Esophagus squamous epithelium (tissue), 5 donors: ENCODE results near the gene CCDC81. TPM values are rescaled to one million over a fixed set of nuclear protein-coding genes. Genes with fewer than 3 reads are reported as not detected.

Experiments used
- DNase-seq: peaks from one replicate; lab custom pipeline; 2025; lab: John Stamatoyannopoulos, UW
- H3K27ac ChIP-seq, 4 donors: fragments of 200-600 bp; sonication (generic); one replicate each; pipeline ENCODE4 v1.5.1; 2016 to 2019; ENCODE audit warnings: mild to moderate bottlenecking in 1 of 4
- H3K27me3 ChIP-seq, 4 donors: fragments of 200-600 bp; sonication (generic); 1 replicate in 3 of 4; 2 replicates in 1 of 4; pipeline versions ENCODE4 v1.5.1 to v1.6.0; 2017 to 2021; ENCODE audit warnings: antibody characterized with exemption in 1 of 4
- H3K36me3 ChIP-seq, 3 donors: fragments of 200-600 bp; sonication (generic); one replicate each; pipeline ENCODE4 v1.5.1; 2016 to 2019
- H3K4me1 ChIP-seq, 3 donors: fragments of 200-600 bp; sonication (generic); one replicate each; pipeline ENCODE4 v1.5.1; 2017 to 2019
- H3K4me3 ChIP-seq, 4 donors: fragments of 200-600 bp; sonication (generic); 1 replicate in 3 of 4; 2 replicates in 1 of 4; pipeline ENCODE4 v1.5.1; 2016 to 2019; ENCODE audit warnings: mild to moderate bottlenecking in 2 of 4, moderate library complexity in 1 of 4
- H3K9me3 ChIP-seq, 3 donors: fragments of 200-600 bp; sonication (generic); one replicate each; pipeline ENCODE4 v1.5.1; 2016 to 2019
- POLR2A ChIP-seq, 4 donors: fragments of 450-650 bp; IDR thresholded peaks; one replicate each; pipeline ENCODE4 v1.6.1; 2017; ENCODE audit warnings: antibody characterized with exemption in 4 of 4, mild to moderate bottlenecking in 4 of 4, moderate library complexity in 3 of 4
- WGBS, 2 donors: methylation state at CpG; one replicate each; pipeline ENCODE4 v1.1.5; 2018; 5-methylcytosine and 5-hydroxymethylcytosine counted together
- intact Hi-C: fragments of 100-400 bp; cut with DNase I; formaldehyde crosslinking; loops from one replicate; pipeline ENCODE4 v1.15.0; 2022
- total RNA-seq, 4 donors: library from RNA; depleted of rRNA; stranded (reverse); fragments of >200 nt; gene quantifications; one replicate each; pipeline ENCODE4 v1.1.0, GENCODE V29; 2016
- TF ChIP-seq, protein P1 (sequence below), 6 experiments: fragments of 450-650 bp in 4 of 6; fragments of 200-600 bp in 2 of 6; sonication (generic) in 2 of 6; IDR thresholded peaks; one replicate each; pipeline ENCODE4 v1.5.1; 2016 to 2019; ENCODE audit warnings: antibody characterized with exemption in 6 of 6, mild to moderate bottlenecking in 4 of 6, moderate library complexity in 4 of 6
- donor health status: DM: yes; HTN: yes; CAD: no.

The CCDC81 gene
- total RNA-seq, 4 donors from 2014 or later: 0.23 to 0.66 (median 0.57) TPM; not detected in 1

DNA sequence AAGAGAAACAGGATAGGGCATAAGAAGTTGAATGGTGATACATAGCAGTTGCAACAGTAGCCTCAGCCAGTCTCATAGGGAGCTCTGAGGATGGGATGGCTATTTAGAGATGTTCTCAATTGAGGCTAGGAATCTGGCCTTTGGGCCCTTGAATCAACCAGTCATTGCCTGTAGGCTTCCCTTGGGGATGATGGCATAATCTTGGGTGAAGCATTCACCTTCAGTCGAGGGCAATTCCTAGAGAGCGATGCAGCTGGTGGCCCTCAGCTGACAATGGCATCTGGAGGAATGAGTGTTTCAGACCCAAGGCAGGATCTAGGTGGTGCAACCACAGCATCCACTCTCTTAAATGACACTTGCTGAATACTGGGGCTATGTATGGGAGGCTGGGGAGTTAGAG lies 61.0 kb downstream of the CCDC81 start:
- no peaks in the 10 kb centered on the region for H3K4me1 ChIP-seq
- intact Hi-C loops: no loop called here
- H3K4me3 ChIP-seq: no peak overlapping the region
- no peaks in the 10 kb centered on the region for H3K9me3 ChIP-seq
- WGBS, 2 donors: 92 to 94% methylated on average over 2 of the region's 2 CpGs
- H3K27me3 ChIP-seq: no peaks in the 10 kb centered on the region
- DNase-seq: no peak
- no peak for TF ChIP-seq POLR2A (IDR thresholded peaks at IDR 0.05)
- no peak overlapping the region for H3K27ac ChIP-seq
- H3K36me3 ChIP-seq: no peaks in the 10 kb centered on the region

DNA sequence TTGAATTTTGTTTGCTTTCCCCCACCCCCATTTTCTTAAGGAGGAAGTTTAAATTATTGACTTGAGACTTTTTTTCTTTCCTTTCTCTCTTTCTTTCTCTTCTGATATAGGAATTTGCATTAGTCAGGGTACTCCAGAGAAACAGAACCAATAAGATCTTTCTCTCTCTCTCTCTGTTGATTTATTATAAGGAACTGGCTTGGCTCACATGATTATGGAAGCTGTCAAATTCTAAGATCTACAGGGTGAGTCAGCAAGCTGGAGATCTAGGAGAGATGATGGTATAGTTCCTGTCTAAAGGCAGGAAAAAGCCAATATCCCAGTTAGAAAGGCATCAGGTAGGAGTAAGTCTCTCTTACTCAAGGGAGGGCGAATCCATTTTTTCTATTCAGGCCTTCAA lies 64.0 kb downstream of the CCDC81 start:
- TF ChIP-seq, protein P1, sequence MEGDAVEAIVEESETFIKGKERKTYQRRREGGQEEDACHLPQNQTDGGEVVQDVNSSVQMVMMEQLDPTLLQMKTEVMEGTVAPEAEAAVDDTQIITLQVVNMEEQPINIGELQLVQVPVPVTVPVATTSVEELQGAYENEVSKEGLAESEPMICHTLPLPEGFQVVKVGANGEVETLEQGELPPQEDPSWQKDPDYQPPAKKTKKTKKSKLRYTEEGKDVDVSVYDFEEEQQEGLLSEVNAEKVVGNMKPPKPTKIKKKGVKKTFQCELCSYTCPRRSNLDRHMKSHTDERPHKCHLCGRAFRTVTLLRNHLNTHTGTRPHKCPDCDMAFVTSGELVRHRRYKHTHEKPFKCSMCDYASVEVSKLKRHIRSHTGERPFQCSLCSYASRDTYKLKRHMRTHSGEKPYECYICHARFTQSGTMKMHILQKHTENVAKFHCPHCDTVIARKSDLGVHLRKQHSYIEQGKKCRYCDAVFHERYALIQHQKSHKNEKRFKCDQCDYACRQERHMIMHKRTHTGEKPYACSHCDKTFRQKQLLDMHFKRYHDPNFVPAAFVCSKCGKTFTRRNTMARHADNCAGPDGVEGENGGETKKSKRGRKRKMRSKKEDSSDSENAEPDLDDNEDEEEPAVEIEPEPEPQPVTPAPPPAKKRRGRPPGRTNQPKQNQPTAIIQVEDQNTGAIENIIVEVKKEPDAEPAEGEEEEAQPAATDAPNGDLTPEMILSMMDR (IDR thresholded peaks at IDR 0.05): no peak
- no peak for TF ChIP-seq POLR2A (IDR thresholded peaks at IDR 0.05)

DNA sequence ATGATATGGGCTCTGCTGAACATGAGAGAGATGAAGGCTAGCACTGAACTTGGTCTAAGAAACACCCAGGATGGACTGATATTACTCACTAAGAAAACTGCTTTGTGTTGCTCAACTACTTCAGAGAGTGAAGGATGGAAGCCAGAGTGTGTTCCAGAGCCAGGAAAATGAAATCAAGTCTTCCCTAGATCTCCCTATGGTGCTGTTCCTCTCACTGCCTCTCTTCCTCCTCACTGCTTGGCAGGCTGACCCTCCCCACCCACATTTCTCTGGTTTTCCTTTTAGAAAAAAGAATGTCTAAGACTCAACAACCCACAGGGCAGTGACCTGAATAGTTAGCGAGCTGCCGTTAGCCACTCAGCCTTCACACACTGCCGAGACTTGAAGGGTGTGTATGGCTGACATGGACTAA lies 65.6 kb downstream of the CCDC81 start:
- no peak for DNase-seq
- Histone ChIP-seq H3K27me3 (no peaks in the 10 kb centered on the region), H3K4me1 (peaks cover 0 to 10% (median 0%) of the 10 kb centered on the region in 3 donors), H3K36me3 (peaks cover 0 to 3% (median 0%) of the 10 kb centered on the region in 3 donors), H3K4me3 (no peak overlapping the region), H3K27ac (peak overlapping the region in 2 of 4 donors; percentile 29 to 49), H3K9me3 (no peaks in the 10 kb centered on the region)
- WGBS, 2 donors: 61 to 97% methylated on average over 3 of the region's 3 CpGs
- TF ChIP-seq POLR2A (IDR thresholded peaks at IDR 0.05): no peak
- TF ChIP-seq, protein P1 (IDR thresholded peaks at IDR 0.05): no peak
- intact Hi-C loops: no loop called here

More for the DNA sequence above, 64.0 kb downstream of the CCDC81 start:
- H3K27ac ChIP-seq: no peak overlapping the region
- intact Hi-C loops: no loop called here
- no peaks in the 10 kb centered on the region for H3K36me3 ChIP-seq
- WGBS, 2 donors: 75 to 84% methylated on average over 1 of the region's 1 CpG
- no peak overlapping the region for H3K4me3 ChIP-seq
- no peaks in the 10 kb centered on the region for H3K27me3 ChIP-seq
- no peak for DNase-seq
- H3K9me3 ChIP-seq: no peaks in the 10 kb centered on the region
- peaks cover 0 to 10% (median 0%) of the 10 kb centered on the region in 3 donors for H3K4me1 ChIP-seq

DNA sequence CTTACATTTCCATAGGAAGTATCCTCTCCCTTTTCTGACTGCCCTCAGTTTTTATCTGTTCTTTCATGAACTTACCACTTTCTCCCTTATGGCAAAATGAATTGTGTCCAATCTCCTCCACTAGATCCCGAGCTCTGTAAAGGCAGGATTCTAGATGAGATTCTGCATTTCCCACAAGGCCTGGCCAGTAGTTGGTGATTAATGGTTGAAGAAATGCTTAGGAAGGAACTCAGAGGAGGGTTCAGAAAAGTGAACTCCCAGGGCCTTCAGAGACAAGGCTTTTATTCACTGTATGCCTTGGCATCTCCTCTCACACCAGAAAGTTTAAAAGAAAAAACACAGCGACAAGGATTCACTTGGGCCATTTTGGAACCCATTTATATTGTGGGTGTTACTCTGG lies 66.2 kb downstream of the CCDC81 start:
- WGBS, 2 donors: 58 to 72% methylated on average over 2 of the region's 2 CpGs
- Histone ChIP-seq H3K4me1 (peaks cover 0 to 10% (median 0%) of the 10 kb centered on the region in 3 donors), H3K27ac (peak overlapping the region in 2 of 4 donors; percentile 29 to 49), H3K27me3 (no peaks in the 10 kb centered on the region), H3K4me3 (no peak overlapping the region), H3K9me3 (no peaks in the 10 kb centered on the region), H3K36me3 (peaks cover 0 to 8% (median 0%) of the 10 kb centered on the region in 3 donors)
- DNase-seq: no peak
- intact Hi-C loops: no loop called here
- no peak for TF ChIP-seq POLR2A (IDR thresholded peaks at IDR 0.05)
- TF ChIP-seq, protein P1 (IDR thresholded peaks at IDR 0.05): no peak

DNA sequence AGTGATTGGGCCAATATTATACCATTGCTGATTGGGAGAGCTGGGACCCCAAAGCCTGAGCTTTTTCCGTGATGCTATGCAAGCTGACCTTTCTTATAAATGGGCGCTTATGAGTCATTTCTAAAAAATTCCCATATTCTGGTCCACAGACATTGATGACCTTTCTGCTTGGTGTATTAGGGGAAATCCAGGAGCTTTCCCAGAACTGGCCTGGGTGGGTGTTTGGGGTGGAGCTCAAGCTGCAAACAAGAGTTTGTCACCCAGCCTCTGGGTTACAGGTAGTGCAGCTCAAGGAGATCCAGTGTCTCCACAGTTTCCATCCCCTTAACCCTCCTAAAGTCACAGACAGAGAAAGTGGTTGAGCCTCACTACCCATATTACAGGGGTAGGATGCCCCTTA lies 67.7 kb downstream of the CCDC81 start:
- Histone ChIP-seq H3K4me3 (no peak overlapping the region), H3K4me1 (peaks cover 0 to 10% (median 0%) of the 10 kb centered on the region in 3 donors), H3K27ac (peak overlapping the region in 1 of 4 donors; percentile 16), H3K9me3 (no peaks in the 10 kb centered on the region), H3K27me3 (no peaks in the 10 kb centered on the region), H3K36me3 (peaks cover 0 to 24% (median 0%) of the 10 kb centered on the region in 3 donors)
- no peak for TF ChIP-seq POLR2A (IDR thresholded peaks at IDR 0.05)
- TF ChIP-seq, protein P1 (IDR thresholded peaks at IDR 0.05): no peak
- DNase-seq: no peak
- WGBS, 2 donors: 71 to 94% methylated on average over 2 of the region's 2 CpGs
- intact Hi-C loops: no loop called here
